Fibroblast of gingiva (primary cell): ENCODE measurements around the gene RGR.
"Not testable (repeated sequence)": the region's sequence is repeated elsewhere in the genome, so short reads cannot be mapped to it uniquely, and the experiment has no call there.

Experiments
- DNase-seq: peaks from one replicate; pipeline ENCODE4 v3.0.0-alpha.2; 2011; ENCODE audit warnings: low read depth

RGR gene

GRCh38 chr10:84258034-84258695 lies 13.3 kb downstream of the RGR start:
- no peak for DNase-seq

- DNase-seq: no peak
Observed at GRCh38 chr10:84261236-84261915, 16.5 kb downstream of the RGR start.

- no peak for DNase-seq
Observed at GRCh38 chr10:84262190-84262956, 17.5 kb downstream of the RGR start.

GRCh38 chr10:84263716-84264115 lies 18.9 kb downstream of the RGR start:
- DNase-seq: no peak

- peak; percentile 48 for DNase-seq
Observed at GRCh38 chr10:84264611-84265141, 19.8 kb downstream of the RGR start.

GRCh38 chr10:84265418-84265817 lies 20.6 kb downstream of the RGR start:
- no peak for DNase-seq

- DNase-seq: peak; percentile 22
Observed at GRCh38 chr10:84267503-84268126, 22.8 kb downstream of the RGR start.

- DNase-seq: no peak
Observed at GRCh38 chr10:84269162-84269561, 24.3 kb downstream of the RGR start.

GRCh38 chr10:84269773-84270172 lies 24.9 kb downstream of the RGR start:
- DNase-seq: peak; percentile 56

GRCh38 chr10:84270708-84271107 lies 25.9 kb downstream of the RGR start:
- no peak for DNase-seq

GRCh38 chr10:84279876-84280475 lies 35.1 kb downstream of the RGR start:
- DNase-seq: not testable (repeated sequence)

- no peak for DNase-seq
Observed at GRCh38 chr10:84286695-84287094, 41.8 kb downstream of the RGR start.

- DNase-seq: no peak
Observed at GRCh38 chr10:84288151-84288550, 43.3 kb downstream of the RGR start.

- DNase-seq: no peak
Observed at GRCh38 chr10:84289521-84290200, 44.8 kb downstream of the RGR start.

- DNase-seq: no peak
Observed at GRCh38 chr10:84290235-84290634, 45.4 kb downstream of the RGR start.

- DNase-seq: peak; percentile 35
Observed at GRCh38 chr10:84291384-84291783, 46.5 kb downstream of the RGR start.

- no peak for DNase-seq
Observed at GRCh38 chr10:84292502-84292901, 47.6 kb downstream of the RGR start.

- DNase-seq: no peak
Observed at GRCh38 chr10:84293171-84293570, 48.3 kb downstream of the RGR start.

GRCh38 chr10:84293574-84294016 lies 48.7 kb downstream of the RGR start:
- DNase-seq: no peak

GRCh38 chr10:84294766-84295447 lies 50.1 kb downstream of the RGR start:
- no peak for DNase-seq
